Ascending aorta (tissue), 2 donors: ENCODE measurements around the gene UNC13C. TPM values are rescaled to one million over a fixed set of nuclear protein-coding genes. Genes with fewer than 3 reads are reported as not detected.

Experiments
- DNase-seq, 2 donors: peaks; one replicate each; pipeline ENCODE4 v3.0.0-alpha.2; 2019; ENCODE audit warnings: low spot score in 2 of 2
- H3K27ac ChIP-seq, 2 donors: fragments of 200-600 bp; sonication (generic); one replicate each; pipeline ENCODE4 v1.5.1; 2016 to 2017; ENCODE audit warnings: mild to moderate bottlenecking in 1 of 2
- H3K27me3 ChIP-seq: fragments of 200-600 bp; sonication (generic); one replicate; pipeline ENCODE4 v1.5.1; 2017
- H3K36me3 ChIP-seq, 2 donors: fragments of 200-600 bp; sonication (generic); one replicate each; pipeline ENCODE4 v1.5.1; 2016
- H3K4me1 ChIP-seq, 2 donors: fragments of 200-600 bp; sonication (generic); one replicate each; pipeline ENCODE4 v1.5.1; 2016 to 2017; ENCODE audit warnings: mild to moderate bottlenecking in 1 of 2
- H3K4me3 ChIP-seq, 2 donors: fragments of 200-600 bp; sonication (generic); one replicate each; pipeline ENCODE4 v1.5.1; 2016 to 2017; ENCODE audit warnings: mild to moderate bottlenecking in 1 of 2
- H3K9me3 ChIP-seq, 2 donors: fragments of 200-600 bp; sonication (generic); one replicate each; pipeline ENCODE4 v1.5.1; 2016
- CTCF ChIP-seq, 3 experiments: fragments of 200-600 bp in 2 of 3; fragments of 450-650 bp in 1 of 3; sonication (generic) in 2 of 3; IDR thresholded peaks; one replicate each; pipeline ENCODE4 v1.5.1; 2016 to 2019; ENCODE audit warnings: antibody characterized with exemption in 3 of 3, mild to moderate bottlenecking in 1 of 3, moderate library complexity in 1 of 3
- intact Hi-C: fragments of 100-400 bp; cut with DNase I; formaldehyde crosslinking; loops from one replicate; pipeline ENCODE4 v1.15.1; 2023
- total RNA-seq: library from RNA; depleted of rRNA; stranded (reverse); fragments of >200 nt; gene quantifications from one replicate; pipeline ENCODE4 v1.1.0, GENCODE V29; 2016

The UNC13C gene
- total RNA-seq, 1 donor from 2014 or later = 2.0 TPM

DNA sequence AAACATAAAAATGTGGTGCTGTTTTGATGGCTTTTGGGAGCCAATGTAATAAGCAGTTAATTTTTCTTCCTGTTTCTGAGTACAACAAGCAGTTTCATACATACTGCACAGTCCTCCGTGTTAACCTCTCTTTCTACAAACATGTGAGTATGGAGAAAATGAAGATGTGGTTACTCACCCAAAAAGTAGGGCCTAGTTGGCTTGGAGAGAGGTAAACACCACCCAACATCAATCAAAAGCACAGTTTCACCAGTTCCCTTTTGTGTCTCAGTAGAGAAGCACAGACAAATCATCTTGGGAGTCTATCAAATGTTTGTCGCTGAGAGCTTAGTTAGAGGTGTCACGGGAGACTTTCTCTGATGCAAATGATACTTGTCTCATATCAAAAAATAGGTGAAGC lies 320.2 kb downstream of the UNC13C start:
- intact Hi-C loops = no loop called here
- H3K9me3 ChIP-seq = no peaks in the 10 kb centered on the region

GRCh38 chr15:54304321-54304720 lies 326.1 kb downstream of the UNC13C start:
- no peaks in the 10 kb centered on the region for H3K27me3 ChIP-seq
- H3K4me1 ChIP-seq = no peaks in the 10 kb centered on the region
- no peaks in the 10 kb centered on the region for H3K36me3 ChIP-seq
- TF ChIP-seq CTCF (IDR thresholded peaks at IDR 0.05) = no peak
- intact Hi-C loops = no loop called here
- H3K27ac ChIP-seq = no peak overlapping the region
- DNase-seq = no peak
- H3K9me3 ChIP-seq = no peaks in the 10 kb centered on the region
- no peak overlapping the region for H3K4me3 ChIP-seq

More for the DNA sequence above, 320.2 kb downstream of the UNC13C start:
- Histone ChIP-seq H3K4me3 (no peak overlapping the region), H3K27ac (no peak overlapping the region), H3K36me3 (no peaks in the 10 kb centered on the region), H3K27me3 (no peaks in the 10 kb centered on the region), H3K4me1 (no peaks in the 10 kb centered on the region)
- DNase-seq = no peak
- TF ChIP-seq CTCF (IDR thresholded peaks at IDR 0.05) = no peak

DNA sequence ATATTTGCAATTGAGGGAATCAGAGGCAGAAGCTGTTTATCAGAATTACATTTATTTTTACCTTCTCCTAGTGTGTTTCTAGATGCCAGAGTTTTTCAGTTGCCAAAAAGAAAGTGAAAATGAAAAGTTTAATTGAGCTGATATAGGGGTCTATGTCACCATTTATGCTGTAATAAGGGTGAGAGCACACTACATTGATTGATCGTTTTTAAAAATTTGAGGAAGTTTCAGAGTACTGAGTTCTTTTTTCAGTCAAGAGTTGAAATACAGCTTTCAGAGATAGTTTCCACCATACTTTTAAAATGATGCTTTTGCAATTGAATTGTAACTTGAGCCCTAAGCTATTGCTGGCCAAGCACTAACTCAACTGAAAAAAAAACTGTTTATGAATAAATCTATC lies 326.9 kb downstream of the UNC13C start:
- H3K4me3 ChIP-seq = no peak overlapping the region
- no peaks in the 10 kb centered on the region for H3K36me3 ChIP-seq
- DNase-seq = no peak
- H3K27ac ChIP-seq = no peak overlapping the region
- intact Hi-C loops = no loop called here
- no peaks in the 10 kb centered on the region for H3K27me3 ChIP-seq
- H3K4me1 ChIP-seq = no peaks in the 10 kb centered on the region
- no peak for TF ChIP-seq CTCF (IDR thresholded peaks at IDR 0.05)
- no peaks in the 10 kb centered on the region for H3K9me3 ChIP-seq

DNA sequence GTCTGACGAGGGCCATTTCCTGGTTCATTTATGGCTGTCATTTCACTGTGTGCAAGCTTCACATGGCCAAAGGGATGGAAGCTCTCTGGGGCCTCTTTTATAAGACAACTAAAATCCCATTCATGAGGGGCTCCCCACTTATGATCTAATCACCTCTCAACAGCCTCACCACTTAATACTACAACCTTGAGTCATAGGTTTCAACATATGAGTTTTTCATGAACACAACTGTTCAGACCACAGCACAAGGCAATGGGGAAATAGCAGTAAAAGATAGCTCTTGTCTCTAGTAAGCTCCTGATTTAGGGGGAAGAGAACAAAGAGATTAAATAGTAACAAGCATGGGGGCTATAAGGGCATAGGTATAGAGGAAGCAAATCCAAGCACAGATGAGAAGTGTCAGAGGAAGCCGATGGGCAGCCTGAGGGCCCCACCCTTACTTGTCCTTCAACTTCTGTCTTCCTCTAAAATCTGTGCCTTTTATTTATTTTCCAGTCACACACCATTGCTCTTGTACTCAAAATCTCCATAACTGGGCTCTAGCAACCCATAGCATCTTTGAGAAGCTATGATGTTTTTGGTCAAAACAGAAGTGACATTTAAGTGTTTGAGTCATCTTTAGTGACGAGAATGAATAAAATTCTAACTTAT lies 329.1 kb downstream of the UNC13C start:
- H3K4me3 ChIP-seq = no peak overlapping the region
- no peak for TF ChIP-seq CTCF (IDR thresholded peaks at IDR 0.05)
- intact Hi-C loops = no loop called here
- no peaks in the 10 kb centered on the region for H3K9me3 ChIP-seq
- H3K27me3 ChIP-seq = no peaks in the 10 kb centered on the region
- no peaks in the 10 kb centered on the region for H3K36me3 ChIP-seq
- DNase-seq = no peak
- no peak overlapping the region for H3K27ac ChIP-seq
- no peaks in the 10 kb centered on the region for H3K4me1 ChIP-seq

- intact Hi-C loops = no loop called here
- H3K9me3 ChIP-seq = no peaks in the 10 kb centered on the region
- no peaks in the 10 kb centered on the region for H3K27me3 ChIP-seq
- no peak overlapping the region for H3K27ac ChIP-seq
- no peak overlapping the region for H3K4me3 ChIP-seq
- TF ChIP-seq CTCF (IDR thresholded peaks at IDR 0.05) = no peak
- H3K4me1 ChIP-seq = no peaks in the 10 kb centered on the region
- no peaks in the 10 kb centered on the region for H3K36me3 ChIP-seq
- no peak for DNase-seq
Measured at GRCh38 chr15:54307926-54308325, 329.7 kb downstream of the UNC13C start.

GRCh38 chr15:54312528-54312927 lies 334.3 kb downstream of the UNC13C start:
- Histone ChIP-seq H3K9me3 (no peaks in the 10 kb centered on the region), H3K4me3 (no peak overlapping the region), H3K27me3 (no peaks in the 10 kb centered on the region), H3K4me1 (no peaks in the 10 kb centered on the region), H3K36me3 (no peaks in the 10 kb centered on the region), H3K27ac (no peak overlapping the region)
- no peak for DNase-seq
- intact Hi-C loops = loop anchor here (10.0 kb wide), 1 partner anchor 58 kb away; no protein-coding TSS in a partner anchor
- no peak for TF ChIP-seq CTCF (IDR thresholded peaks at IDR 0.05)
